AG04449 (cell line): ENCODE data around the gene ELAVL4.

Experiments
- CTCF ChIA-PET: fragments of 350-600 bp; formaldehyde crosslinking; extraction: SDS; loops from one replicate; lab custom pipeline; 2021; ENCODE audit warnings: antibody characterized with exemption; lab: Yijun Ruan, JAX
- POLR2A ChIA-PET: fragments of 400-600, 350-600 bp; formaldehyde crosslinking; extraction: SDS; loops from one replicate; lab custom pipeline; 2020; ENCODE audit warnings: antibody characterized with exemption, inconsistent platforms; lab: Yijun Ruan, JAX
- DNase-seq: peaks from one replicate; pipeline ENCODE4 v3.0.0-alpha.2; 2010; ENCODE audit warnings: low read depth, low spot score
- H3K4me3 ChIP-seq: 2 replicates; pipeline ENCODE4 v1.5.1; 2011; ENCODE audit warnings: low read depth, mild to moderate bottlenecking, control low read depth, low read length
- TF ChIP-seq, protein P1 (sequence below): IDR thresholded peaks from one replicate; pipeline ENCODE4 v1.5.1; 2011; ENCODE audit warnings: mild to moderate bottlenecking, moderate library complexity, low read length, control low read depth, inconsistent platforms; ENCODE audit not compliant: insufficient read depth; ENCODE audit errors: missing control alignments

The ELAVL4 gene

DNA sequence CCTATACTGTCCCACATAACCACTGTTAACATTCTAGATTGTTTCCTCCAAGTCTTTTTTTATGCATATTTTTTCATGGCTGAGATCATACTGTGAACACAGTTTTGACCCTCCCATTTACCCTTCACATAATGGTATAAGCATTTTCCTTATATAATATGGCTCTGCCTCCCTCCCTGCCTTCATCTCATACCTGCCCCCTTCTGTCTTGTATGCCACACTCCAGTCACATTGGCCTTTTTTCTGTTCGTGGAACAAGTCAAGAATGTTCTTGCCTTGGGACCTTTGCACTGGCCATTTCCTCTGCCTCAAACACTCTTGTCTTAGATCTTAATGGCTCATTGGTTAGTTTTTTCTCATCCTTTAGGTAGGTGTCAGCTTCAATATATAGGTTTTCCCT is 24.3 kb upstream of the ELAVL4 start:
- POLR2A ChIA-PET = no interaction called here
- DNase-seq = no peak
- CTCF ChIA-PET = no interaction called here
- no peak overlapping the region for H3K4me3 ChIP-seq
- TF ChIP-seq, protein P1, sequence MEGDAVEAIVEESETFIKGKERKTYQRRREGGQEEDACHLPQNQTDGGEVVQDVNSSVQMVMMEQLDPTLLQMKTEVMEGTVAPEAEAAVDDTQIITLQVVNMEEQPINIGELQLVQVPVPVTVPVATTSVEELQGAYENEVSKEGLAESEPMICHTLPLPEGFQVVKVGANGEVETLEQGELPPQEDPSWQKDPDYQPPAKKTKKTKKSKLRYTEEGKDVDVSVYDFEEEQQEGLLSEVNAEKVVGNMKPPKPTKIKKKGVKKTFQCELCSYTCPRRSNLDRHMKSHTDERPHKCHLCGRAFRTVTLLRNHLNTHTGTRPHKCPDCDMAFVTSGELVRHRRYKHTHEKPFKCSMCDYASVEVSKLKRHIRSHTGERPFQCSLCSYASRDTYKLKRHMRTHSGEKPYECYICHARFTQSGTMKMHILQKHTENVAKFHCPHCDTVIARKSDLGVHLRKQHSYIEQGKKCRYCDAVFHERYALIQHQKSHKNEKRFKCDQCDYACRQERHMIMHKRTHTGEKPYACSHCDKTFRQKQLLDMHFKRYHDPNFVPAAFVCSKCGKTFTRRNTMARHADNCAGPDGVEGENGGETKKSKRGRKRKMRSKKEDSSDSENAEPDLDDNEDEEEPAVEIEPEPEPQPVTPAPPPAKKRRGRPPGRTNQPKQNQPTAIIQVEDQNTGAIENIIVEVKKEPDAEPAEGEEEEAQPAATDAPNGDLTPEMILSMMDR = no peak

DNA sequence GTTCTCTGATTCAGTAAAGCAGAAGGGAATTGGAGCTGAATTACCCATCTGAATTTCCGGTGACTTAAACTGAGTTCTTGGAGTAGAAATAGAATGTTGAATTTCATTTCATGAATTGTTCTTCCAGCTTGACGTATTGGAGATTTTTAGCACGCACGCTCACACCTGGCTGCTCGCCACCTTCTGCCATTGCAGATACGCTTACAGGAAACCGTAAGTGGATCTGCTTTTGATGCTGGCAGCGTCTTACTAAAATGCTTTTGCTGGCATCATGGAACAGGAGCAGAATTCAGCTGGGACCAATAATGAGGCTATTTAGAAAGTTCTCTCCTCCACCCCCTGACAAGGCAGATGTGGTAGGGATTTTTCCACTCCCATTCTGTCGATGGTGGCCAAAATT is 17.7 kb upstream of the ELAVL4 start:
- no peak overlapping the region for H3K4me3 ChIP-seq
- TF ChIP-seq, protein P1 = no peak
- no peak for DNase-seq
- ChIA-PET POLR2A (no interaction called here), CTCF (no interaction called here)

DNA sequence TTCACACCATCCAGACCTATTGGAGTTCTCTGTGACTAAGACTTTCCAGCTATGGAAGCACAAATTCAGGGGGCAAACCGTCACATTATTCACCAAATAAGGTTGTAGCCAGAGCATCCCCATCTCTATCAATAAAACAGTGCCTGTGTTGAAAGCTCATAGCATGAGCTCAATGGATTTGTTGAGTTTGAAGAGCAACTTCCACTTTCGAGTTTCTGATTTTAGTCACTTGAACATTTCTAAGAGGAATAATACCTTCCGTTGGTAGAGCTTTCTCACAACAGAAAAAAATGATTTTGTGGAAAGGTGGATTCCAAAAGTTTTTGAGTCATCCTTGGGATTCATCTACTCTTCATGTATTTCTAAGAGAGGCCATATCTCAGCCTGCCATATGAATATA is 13.0 kb upstream of the ELAVL4 start:
- TF ChIP-seq, protein P1 = no peak
- ChIA-PET CTCF (no interaction called here), POLR2A (no interaction called here)
- H3K4me3 ChIP-seq = no peak overlapping the region
- DNase-seq = no peak

DNA sequence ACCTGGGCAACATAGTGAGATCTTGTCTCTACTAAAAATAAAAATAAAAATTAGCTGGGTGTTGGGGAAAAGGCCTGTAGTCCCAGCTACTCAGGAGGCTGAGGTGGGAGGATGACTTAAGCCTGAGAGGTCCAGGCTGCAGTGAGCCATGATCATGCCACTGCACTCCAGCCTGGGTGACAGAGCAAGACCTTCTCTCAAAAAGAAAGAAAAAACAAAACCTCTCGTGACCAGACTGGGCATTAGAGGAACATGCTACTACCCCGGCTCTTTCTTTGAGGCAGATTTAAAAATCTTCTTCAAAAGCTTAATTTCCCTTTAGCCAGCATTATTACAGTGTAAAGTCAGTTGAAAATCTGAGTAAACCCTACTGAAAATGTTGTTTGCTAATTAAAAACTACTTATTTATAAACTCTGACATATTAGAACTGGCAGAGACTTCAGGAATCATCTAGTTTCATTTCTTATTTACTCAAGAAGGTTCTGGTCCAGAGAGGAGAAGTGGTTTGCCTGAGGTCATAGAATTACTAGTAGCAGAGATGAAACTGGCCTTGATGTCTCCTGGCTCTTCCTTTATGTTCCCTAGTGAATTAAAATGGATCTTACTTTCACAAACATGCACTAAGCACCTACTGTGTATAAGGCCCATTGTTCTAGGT is 11.6 kb upstream of the ELAVL4 start:
- H3K4me3 ChIP-seq = no peak overlapping the region
- ChIA-PET POLR2A (no interaction called here), CTCF (no interaction called here)
- TF ChIP-seq, protein P1 = no peak
- no peak for DNase-seq

DNA sequence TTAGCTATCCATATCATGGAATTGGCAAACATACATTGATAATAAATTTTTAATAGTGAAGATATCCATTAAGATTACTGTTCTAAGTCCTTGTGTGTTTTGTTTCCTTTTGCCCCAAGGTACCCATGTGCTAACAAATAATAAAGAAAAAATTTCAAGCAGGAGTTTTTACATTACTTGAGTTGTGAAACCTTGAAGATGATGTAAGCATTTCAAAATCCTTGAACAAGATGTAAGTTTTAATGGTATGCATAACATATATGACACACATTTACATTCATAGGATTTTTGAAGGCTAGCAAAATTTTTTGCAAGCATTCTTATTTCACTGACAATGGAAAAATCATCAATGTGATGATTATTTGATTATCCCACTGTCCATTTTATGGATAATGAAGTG is 10.9 kb upstream of the ELAVL4 start:
- no peak for DNase-seq
- ChIA-PET POLR2A (no interaction called here), CTCF (no interaction called here)
- no peak overlapping the region for H3K4me3 ChIP-seq
- TF ChIP-seq, protein P1 = no peak

DNA sequence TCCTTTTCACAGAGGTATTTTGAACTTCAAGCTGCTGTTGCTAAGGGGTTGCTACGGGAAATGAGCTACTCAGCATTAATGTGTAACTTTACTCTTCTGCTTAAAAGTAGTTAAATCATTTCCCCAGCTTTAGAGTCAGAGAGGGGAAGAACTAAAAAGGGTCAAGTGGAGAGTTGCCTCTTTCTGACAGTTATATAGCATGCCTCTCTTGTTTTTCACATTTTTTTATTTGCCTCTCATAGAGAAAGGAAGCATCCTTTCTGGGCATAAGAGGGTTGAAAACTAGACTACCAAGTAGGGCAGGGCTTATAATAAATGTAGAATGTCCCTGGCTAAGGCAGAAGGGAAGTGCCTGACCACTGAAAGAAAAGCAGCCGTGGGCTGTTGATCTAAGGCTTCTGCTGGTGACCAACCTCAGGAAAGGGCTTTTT is 10.1 kb upstream of the ELAVL4 start:
- CTCF ChIA-PET = no interaction called here
- DNase-seq = no peak
- TF ChIP-seq, protein P1 = no peak

More for the DNA sequence above, 10.1 kb upstream of the ELAVL4 start:
- POLR2A ChIA-PET = no interaction called here
- H3K4me3 ChIP-seq = no peak overlapping the region
